Mesenchymal stem cell (in vitro differentiated cells and primary cell): ENCODE results near the gene MARVELD2. TPM values are rescaled to one million over a fixed set of nuclear protein-coding genes. Genes with fewer than 3 reads are reported as not detected.

Source experiments
- DNase-seq: peaks from one replicate; pipeline ENCODE4 v3.0.0-alpha.2; 2013
- H2AFZ ChIP-seq: one replicate; pipeline ENCODE4 v1.6.1; 2013; ENCODE audit warnings: low read depth, mild to moderate bottlenecking, control low read depth, inconsistent platforms, low read length, moderate library complexity
- H2AK5ac ChIP-seq: 2 replicates; pipeline ENCODE4 v1.6.1; 2013; ENCODE audit warnings: low read length, moderate library complexity, mild to moderate bottlenecking, inconsistent platforms; ENCODE audit not compliant: severe bottlenecking
- H2BK120ac ChIP-seq: one replicate; pipeline ENCODE4 v1.6.1; 2013; ENCODE audit warnings: low read depth, mild to moderate bottlenecking, inconsistent platforms, low read length, moderate library complexity
- H2BK12ac ChIP-seq, 2 experiments: one replicate each; pipeline ENCODE4 v1.6.1; 2013; ENCODE audit warnings: inconsistent platforms in 2 of 2, low read length in 2 of 2, mild to moderate bottlenecking in 2 of 2, moderate library complexity in 2 of 2, control low read depth in 1 of 2
- H2BK15ac ChIP-seq: one replicate; pipeline ENCODE4 v1.6.1; 2013; ENCODE audit warnings: mild to moderate bottlenecking, low read depth, inconsistent platforms; ENCODE audit not compliant: poor library complexity, severe bottlenecking
- H2BK5ac ChIP-seq: 2 replicates; pipeline ENCODE4 v1.6.1; 2013; ENCODE audit warnings: low read depth, mild to moderate bottlenecking, low read length, control low read depth, inconsistent platforms; ENCODE audit not compliant: poor library complexity, severe bottlenecking
- H3K14ac ChIP-seq, 2 experiments: one replicate each; pipeline ENCODE4 v1.6.1; 2013; ENCODE audit warnings: inconsistent platforms in 2 of 2, low read length in 2 of 2, control low read depth in 1 of 2, mild to moderate bottlenecking in 1 of 2, moderate library complexity in 1 of 2
- H3K18ac ChIP-seq, 2 experiments: one replicate each; pipeline ENCODE4 v1.6.1; 2013; ENCODE audit warnings: inconsistent platforms in 2 of 2, low read length in 2 of 2, control low read depth in 1 of 2, low read depth in 1 of 2, mild to moderate bottlenecking in 1 of 2
- H3K23ac ChIP-seq, 2 experiments: one replicate each; pipeline ENCODE4 v1.6.1; 2013; ENCODE audit warnings: inconsistent platforms in 2 of 2, low read length in 2 of 2, mild to moderate bottlenecking in 2 of 2, moderate library complexity in 2 of 2, control low read depth in 1 of 2
- H3K27ac ChIP-seq: 2 replicates; pipeline ENCODE4 v1.5.1; 2013; ENCODE audit warnings: mild to moderate bottlenecking, moderate library complexity, low read length, control low read depth, inconsistent platforms; ENCODE audit not compliant: poor library complexity, severe bottlenecking
- H3K27me3 ChIP-seq, 2 experiments: 2 replicates each; pipeline versions ENCODE4 v1.6.1 to v1.7.0; 2013; ENCODE audit warnings: low read length in 2 of 2, mild to moderate bottlenecking in 2 of 2, moderate library complexity in 2 of 2, control low read depth in 1 of 2, inconsistent platforms in 1 of 2; ENCODE audit not compliant: control insufficient read depth in 1 of 2, insufficient read depth in 1 of 2
- H3K36me3 ChIP-seq, 2 experiments: 2 replicates each; pipeline versions ENCODE4 v1.6.1 to v1.7.0; 2013; ENCODE audit warnings: low read length in 2 of 2, control low read depth in 1 of 2, inconsistent platforms in 1 of 2, low read depth in 1 of 2, mild to moderate bottlenecking in 1 of 2; ENCODE audit not compliant: insufficient read depth in 2 of 2, control insufficient read depth in 1 of 2
- H3K4ac ChIP-seq, 2 experiments: one replicate each; pipeline ENCODE4 v1.6.1; 2013; ENCODE audit warnings: inconsistent platforms in 2 of 2, low read length in 2 of 2, mild to moderate bottlenecking in 2 of 2, moderate library complexity in 2 of 2, control low read depth in 1 of 2, low read depth in 1 of 2
- H3K4me1 ChIP-seq: 2 replicates; pipeline ENCODE4 v1.6.1; 2013; ENCODE audit warnings: low read depth, low read length, control low read depth; ENCODE audit not compliant: control insufficient read depth, insufficient read depth
- H3K4me2 ChIP-seq: 2 replicates; pipeline ENCODE4 v1.6.1; 2013; ENCODE audit warnings: low read length, mild to moderate bottlenecking, inconsistent platforms; ENCODE audit not compliant: poor library complexity, severe bottlenecking
- H3K4me3 ChIP-seq, 2 experiments: 2 replicates each; pipeline versions ENCODE4 v1.5.1 to v1.7.0; 2013; ENCODE audit warnings: low read length in 2 of 2, mild to moderate bottlenecking in 2 of 2, control low read depth in 1 of 2, low read depth in 1 of 2; ENCODE audit not compliant: insufficient read depth in 1 of 2
- H3K79me1 ChIP-seq: replicated peaks from 2 replicates; pipeline ENCODE4 v1.6.1; 2013; ENCODE audit warnings: mild to moderate bottlenecking, control low read depth, low read length, inconsistent platforms; ENCODE audit not compliant: poor library complexity, severe bottlenecking
- H3K9ac ChIP-seq: 2 replicates; pipeline ENCODE4 v1.7.0; 2013; ENCODE audit warnings: mild to moderate bottlenecking, low read length, moderate library complexity
- H3K9me3 ChIP-seq: 2 replicates; pipeline ENCODE4 v1.7.0; 2013; ENCODE audit warnings: mild to moderate bottlenecking, low read length; ENCODE audit not compliant: control insufficient read depth
- H4K8ac ChIP-seq: one replicate; pipeline ENCODE4 v1.6.1; 2013; ENCODE audit warnings: inconsistent platforms, mild to moderate bottlenecking, low read length, moderate library complexity
- H4K91ac ChIP-seq: one replicate; pipeline ENCODE4 v1.6.1; 2013; ENCODE audit warnings: mild to moderate bottlenecking, low read length, inconsistent platforms
- WGBS: methylation state at CpG from one replicate; pipeline ENCODE4 v1.1.7; 2013; ENCODE audit warnings: mixed read lengths; 5-methylcytosine and 5-hydroxymethylcytosine counted together
- polyA plus RNA-seq, 2 experiments: library from polyadenylated mRNA; stranded (reverse); fragments of 200-250 nt; gene quantifications; one replicate each; pipeline ENCODE4 v1.2.3, GENCODE V29; 2013

The MARVELD2 gene, protein sequence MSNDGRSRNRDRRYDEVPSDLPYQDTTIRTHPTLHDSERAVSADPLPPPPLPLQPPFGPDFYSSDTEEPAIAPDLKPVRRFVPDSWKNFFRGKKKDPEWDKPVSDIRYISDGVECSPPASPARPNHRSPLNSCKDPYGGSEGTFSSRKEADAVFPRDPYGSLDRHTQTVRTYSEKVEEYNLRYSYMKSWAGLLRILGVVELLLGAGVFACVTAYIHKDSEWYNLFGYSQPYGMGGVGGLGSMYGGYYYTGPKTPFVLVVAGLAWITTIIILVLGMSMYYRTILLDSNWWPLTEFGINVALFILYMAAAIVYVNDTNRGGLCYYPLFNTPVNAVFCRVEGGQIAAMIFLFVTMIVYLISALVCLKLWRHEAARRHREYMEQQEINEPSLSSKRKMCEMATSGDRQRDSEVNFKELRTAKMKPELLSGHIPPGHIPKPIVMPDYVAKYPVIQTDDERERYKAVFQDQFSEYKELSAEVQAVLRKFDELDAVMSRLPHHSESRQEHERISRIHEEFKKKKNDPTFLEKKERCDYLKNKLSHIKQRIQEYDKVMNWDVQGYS
- polyA plus RNA-seq (2013, experiment 1 of 2) = 1.6 TPM
- 1.5 TPM for polyA plus RNA-seq (2013, experiment 2 of 2)

DNA sequence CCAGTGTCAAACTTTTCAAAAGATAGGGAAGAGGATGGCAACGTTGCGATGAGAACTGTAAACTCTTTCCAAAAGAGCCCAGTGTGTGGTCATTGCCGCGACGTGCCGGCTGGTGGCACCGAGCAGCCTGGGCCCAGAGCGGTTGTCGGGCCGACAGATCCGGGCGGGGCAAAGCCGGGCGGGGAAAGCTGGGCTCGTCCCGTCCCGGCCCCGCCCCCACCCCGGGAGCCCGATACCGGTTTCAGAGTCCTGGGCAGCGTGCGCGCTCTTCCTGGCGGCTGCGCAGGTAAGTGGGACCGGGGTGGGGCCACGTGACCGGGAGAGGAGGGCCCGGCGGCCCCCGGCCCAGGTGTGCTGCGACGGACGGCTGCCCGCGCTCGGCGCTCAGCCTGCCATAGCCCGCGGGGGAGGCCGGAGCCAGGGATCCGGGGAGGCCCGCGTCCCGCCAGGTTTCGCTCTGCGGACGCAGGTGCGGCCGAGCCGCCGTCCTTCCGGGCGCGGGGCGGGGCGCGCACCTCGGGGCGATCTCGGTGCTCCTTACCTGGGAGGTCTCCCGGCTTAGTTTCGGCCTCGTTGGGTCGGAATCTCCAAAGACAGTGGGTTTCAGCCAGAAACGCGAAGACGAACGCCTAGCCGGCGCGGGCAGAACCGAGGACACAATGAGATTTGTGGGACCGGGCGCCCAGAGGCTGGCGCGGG is at the start of gene MARVELD2:
TSS of gene MARVELD2 (plus strand) at position 232 of the 699 bp plus-strand sequence. CDS start 4,270 bp downstream, outside the sequence.
- Histone ChIP-seq H3K9ac (no peak within 1 kb of the TSS), H3K4me3 (peak within 1 kb of the TSS in 1 of 2 experiments; percentile 40), H3K14ac (no peak within 1 kb of the TSS), H2AK5ac (no peak within 1 kb of the TSS), H2BK12ac (peak within 1 kb of the TSS in 1 of 2 experiments; percentile 71), H2BK120ac (no peak within 1 kb of the TSS), H4K8ac (peak within 1 kb of the TSS; percentile 87), H3K27me3 (no peaks in the 10 kb centered on the region), H3K4me2 (peak within 1 kb of the TSS; percentile 42), H2BK5ac (no peak within 1 kb of the TSS), H3K27ac (no peak within 1 kb of the TSS), H4K91ac (no peak within 1 kb of the TSS), H2AFZ (peak within 1 kb of the TSS; percentile 54), H3K36me3 (peaks cover 24 to 56% of the 10 kb centered on the region in 2 experiments), H3K23ac (no peak within 1 kb of the TSS), H3K4ac (peak within 1 kb of the TSS in 1 of 2 experiments; percentile 34), H3K9me3 (no peaks in the 10 kb centered on the region), H2BK15ac (no peak within 1 kb of the TSS), H3K79me1 (peaks cover 2% of the 10 kb centered on the region), H3K4me1 (no peaks in the 10 kb centered on the region), H3K18ac (peak within 1 kb of the TSS; percentile 17 to 46)
- 19% methylated on average over 49 of the region's 78 CpGs for WGBS
- DNase-seq = peak; percentile 51

DNA sequence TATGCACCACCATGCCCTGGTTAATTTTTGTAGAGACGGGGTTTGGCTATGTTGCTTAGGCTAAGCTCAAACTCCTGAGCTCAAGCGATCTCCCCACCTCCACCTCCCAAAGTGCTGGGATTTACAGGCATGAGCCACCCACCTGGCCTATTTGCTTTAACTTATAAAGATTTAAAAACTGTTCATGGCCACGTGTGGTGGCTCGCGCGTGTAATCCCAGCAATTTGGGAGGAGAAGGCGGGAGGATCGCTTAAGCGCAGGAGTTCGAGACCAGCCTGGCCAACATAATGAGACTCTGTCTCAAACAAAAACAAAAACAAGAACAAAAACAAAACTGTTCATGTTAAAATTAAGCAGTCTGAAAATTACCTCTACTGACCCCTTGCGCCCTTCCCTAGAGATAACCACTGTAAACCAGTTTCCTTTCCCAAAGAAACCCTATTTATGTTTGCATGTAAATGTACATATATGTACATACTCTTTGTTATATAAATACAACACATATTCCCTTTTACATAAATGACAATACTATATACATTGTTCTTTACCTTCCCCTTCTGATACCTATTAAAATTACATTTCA is 47.1 kb upstream of the MARVELD2 start:
- Histone ChIP-seq H2BK15ac (no peak overlapping the region), H3K27ac (no peak overlapping the region), H3K9ac (peak overlapping the region; percentile 100), H4K8ac (no peak overlapping the region), H4K91ac (no peak overlapping the region), H3K18ac (no peak overlapping the region), H3K4me2 (peak overlapping the region; percentile 26), H3K23ac (no peak overlapping the region), H3K36me3 (peaks cover 16 to 38% of the 10 kb centered on the region in 2 experiments), H3K14ac (no peak overlapping the region), H3K79me1 (peaks cover 8% of the 10 kb centered on the region), H3K4ac (no peak overlapping the region), H2BK12ac (no peak overlapping the region), H2AK5ac (peak overlapping the region; percentile 26), H3K4me3 (peak overlapping the region in 1 of 2 experiments; percentile 86), H3K27me3 (no peaks in the 10 kb centered on the region), H2AFZ (no peak overlapping the region), H3K9me3 (no peaks in the 10 kb centered on the region), H2BK120ac (no peak overlapping the region), H3K4me1 (peaks cover 4% of the 10 kb centered on the region), H2BK5ac (no peak overlapping the region)
- 91% methylated on average over 10 of the region's 11 CpGs for WGBS
- peak; percentile 11 for DNase-seq

DNA sequence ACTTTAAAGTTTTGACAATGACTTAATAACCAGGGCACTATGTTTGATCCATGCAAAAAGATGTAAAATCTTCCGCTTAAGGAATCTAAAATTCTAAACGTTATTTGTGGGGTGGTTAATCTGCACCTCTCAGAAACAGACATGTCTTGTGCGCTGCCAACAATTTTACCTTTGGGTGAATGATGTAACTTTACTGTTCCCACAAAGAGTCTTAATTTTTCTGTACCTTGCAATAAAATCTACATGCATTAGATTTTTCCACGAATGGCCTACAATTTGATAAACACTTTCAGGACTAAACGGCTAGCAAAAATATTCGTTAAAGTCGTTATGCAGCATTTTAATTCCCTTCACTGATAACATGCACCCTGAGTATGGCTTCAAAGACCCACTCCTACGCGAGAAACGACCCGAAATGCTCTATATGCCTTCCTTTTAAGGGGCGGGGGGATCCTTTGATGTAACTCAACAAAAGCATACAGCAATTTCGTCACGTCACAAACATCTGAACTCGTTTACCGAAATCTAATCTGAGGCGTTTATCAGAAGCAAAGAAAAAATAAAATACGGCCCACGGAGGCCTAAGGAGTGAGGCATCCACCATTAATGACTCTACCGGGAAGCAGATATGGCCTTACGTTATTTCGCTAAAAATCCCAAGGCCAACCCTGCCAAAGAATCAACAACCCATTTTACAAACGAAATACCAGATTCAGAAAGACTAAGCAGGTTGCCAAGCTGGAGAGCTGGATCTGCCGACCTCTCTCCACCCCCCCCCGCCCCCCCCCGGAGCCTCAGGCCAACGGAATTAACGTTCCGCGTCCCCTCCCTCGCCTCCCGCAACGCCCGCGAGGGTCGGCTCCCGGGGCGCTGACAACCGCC is 46.2 kb upstream of the MARVELD2 start:
- Histone ChIP-seq H4K8ac (peak overlapping the region; percentile 98), H3K4me2 (peak overlapping the region; percentile 65), H2BK12ac (no peak overlapping the region), H3K18ac (peak overlapping the region; percentile 88 to 96), H2BK15ac (no peak overlapping the region), H3K79me1 (peaks cover 5% of the 10 kb centered on the region), H2BK5ac (peak overlapping the region; percentile 99), H3K27ac (peak overlapping the region; percentile 84), H3K9ac (peak overlapping the region; percentile 100), H3K23ac (no peak overlapping the region), H2AK5ac (peak overlapping the region; percentile 81), H3K9me3 (no peaks in the 10 kb centered on the region), H3K14ac (peak overlapping the region in 1 of 2 experiments; percentile 60), H3K27me3 (no peaks in the 10 kb centered on the region), H3K4ac (peak overlapping the region; percentile 71 to 85), H3K4me3 (peak overlapping the region; percentile 82 to 86), H3K4me1 (peaks cover 4% of the 10 kb centered on the region), H4K91ac (peak overlapping the region; percentile 96), H3K36me3 (peaks cover 9 to 32% of the 10 kb centered on the region in 2 experiments), H2AFZ (peak overlapping the region; percentile 82), H2BK120ac (peak overlapping the region; percentile 97)
- DNase-seq = peak; percentile 69
- under 1% methylated on average over 34 of the region's 39 CpGs for WGBS
